Hematopoietic multipotent progenitor cell treated with erythropoietin and hydrocortisone succinate and interleukin-3 and kit ligand, for 8 days (in vitro differentiated cells): ENCODE data around the gene IRF7.

Experiments used
- DNase-seq: peaks from one replicate; pipeline ENCODE4 v3.0.0-alpha.2; 2015

Gene IRF7

DNA sequence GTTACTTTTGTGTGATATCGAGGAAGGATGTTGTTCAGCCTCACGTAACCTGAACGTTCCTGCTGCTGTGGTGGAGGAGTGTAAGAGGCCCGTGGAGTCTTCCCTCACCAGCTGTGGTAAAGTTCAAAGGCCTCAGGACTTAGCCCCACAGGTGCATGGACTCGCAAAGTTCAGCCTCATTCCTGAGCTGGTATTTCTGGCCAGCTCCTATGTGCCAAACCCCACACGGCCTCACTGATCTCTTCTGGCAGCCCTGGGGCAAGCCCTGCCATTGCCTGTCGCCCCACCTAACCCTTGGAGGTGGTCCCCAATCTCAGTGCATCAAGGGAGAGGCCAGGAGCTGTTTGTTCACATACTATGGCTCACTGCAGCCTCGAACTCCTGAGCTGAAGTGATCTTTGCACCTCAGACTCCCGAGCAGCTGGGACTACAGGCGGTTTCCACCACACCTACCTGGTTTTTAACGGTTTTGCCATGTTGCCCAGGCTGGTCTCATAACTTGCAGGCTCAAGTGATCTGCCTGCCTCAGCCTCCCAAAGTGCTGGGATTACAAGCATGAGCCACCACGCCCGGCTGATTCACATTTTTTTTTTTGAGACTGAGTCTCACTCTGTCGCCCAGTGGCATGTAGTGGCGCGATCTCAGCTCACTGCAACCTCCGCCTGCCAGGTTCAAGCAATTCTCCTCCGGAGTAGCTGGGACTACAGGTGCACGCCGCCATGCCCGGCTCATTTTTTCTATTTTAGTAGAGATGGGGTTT is 37.3 kb downstream of the IRF7 start:
- DNase-seq, result no peak

DNA sequence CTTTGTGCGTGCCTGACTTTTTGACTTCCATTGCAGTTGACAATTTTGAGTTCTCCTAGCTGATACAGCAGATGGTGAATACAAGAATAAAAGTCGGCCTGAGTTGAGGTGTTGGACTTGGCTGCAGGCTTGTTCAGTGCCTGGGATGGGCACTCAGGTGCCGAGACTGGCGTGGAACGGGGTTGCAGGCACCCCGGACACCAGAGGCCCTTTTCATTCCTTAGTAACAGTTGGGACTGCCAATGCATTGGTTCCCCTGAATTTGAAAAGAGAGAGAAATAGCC is 38.2 kb downstream of the IRF7 start:
- DNase-seq, result no peak

DNA sequence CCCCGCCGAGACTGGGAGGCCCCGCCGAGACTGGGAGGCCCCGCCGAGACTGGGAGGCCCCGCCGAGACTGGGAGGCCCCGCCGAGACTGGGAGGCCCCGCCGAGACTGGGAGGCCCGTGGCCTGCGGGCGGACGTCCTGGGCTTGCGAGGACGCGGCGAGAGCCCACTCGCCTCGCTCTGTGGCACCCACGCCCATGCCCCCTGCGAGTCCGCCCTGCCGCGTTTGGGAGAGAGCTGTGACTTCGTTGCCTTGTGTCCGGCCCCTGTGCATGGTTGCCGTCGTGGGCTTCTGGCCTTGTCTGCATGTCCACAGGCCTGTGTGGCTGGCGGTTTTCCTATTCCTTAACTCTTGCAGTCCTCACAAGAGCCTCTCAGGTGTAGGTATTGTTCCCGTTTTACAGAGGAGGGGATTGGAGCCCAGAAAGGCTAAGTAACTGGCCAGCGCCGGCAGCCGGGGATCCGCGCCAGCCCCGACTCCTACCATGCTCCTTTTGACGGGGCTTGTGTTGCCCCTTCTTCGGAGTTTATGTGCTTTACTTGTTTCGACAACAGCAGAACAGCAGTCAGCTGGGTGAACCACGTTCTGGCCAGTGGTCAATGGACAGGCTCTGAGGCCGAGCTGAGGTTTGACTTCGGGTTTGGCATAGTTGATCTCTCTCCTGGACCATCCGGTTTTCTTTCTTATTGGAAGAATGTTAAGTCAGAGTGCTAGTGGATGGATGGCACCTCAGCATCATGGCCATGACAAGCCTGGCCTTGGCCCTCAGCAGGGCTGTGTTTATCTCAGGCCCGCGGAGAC is 38.7 kb downstream of the IRF7 start:
- no peak for DNase-seq

DNA sequence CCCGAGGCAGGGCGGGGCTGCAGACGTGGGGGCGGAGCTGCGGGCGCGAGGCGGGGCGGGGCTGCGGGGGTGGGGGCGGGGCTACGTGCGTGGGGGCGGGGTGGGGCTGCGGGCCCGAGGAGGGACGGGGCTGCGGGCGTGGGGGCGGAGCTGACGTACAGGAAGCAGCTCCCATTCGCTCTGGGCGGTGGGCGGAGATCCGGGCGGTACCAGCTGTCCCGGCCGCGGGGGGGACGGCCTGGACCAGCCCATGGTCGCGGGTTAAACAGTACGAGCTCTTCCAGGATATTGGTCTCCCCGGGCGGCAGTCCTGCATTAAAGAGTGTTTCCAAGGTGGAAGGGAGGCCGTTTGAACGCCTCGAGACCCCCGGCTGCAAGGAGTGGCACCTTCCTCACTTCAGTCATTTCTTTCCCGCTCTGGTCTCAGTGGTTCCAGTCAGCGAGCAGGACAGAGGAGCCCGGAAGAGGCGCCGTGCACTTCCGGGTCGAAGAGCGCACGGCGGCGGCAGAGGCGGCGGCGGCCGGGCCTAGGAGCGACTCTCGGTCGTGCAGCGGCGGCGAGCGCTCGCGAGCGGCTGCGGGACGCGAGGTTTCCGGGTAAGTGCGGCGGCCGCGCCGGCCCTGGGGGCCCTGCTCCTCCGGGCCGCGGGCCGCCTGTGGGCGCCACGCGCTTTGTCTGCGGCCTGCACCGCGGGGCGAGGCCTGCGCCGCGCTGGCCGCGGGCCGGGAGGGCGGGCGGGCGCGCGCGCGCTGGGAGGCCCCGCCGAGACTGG is 39.6 kb downstream of the IRF7 start, which contains the start of gene PHRF1:
TSS of gene PHRF1 (plus strand) at position 475 of the 773 bp plus-strand sequence. CDS start 5,043 bp downstream, outside the sequence.
- DNase-seq, result peak; percentile 94

DNA sequence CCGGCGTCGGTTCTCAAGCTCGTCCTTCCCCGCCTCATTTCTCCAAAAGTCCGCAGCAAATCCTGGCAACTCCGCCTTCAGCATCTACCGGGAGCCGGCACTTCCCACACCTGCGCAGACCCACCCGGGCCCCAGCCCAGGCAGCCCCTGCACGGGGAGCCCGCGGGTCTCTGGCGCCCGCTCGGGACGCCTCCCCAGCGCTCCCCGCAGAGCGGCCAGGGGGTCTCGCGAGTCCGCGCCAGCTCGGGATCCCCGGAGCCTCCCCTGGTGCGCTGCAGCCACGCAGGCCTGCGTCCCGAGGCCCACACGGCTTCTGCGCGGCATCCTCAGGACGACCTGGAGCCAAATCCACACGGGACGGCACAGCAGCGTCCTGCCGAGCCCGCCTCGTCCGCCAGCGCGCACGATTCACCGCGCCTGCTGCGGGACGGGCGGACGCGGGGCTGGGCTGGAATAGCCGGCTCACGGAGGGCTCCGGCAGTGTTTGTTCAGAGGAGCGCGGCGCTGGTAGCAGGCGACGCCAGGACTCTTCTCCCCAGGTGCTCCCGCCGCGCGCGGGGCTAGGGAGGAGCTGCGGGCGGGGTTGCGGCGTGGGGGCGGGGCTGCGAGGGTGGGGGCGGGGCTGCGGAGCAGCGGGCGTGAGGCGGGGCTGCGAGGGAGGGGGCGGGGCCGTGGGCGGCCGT is 40.3 kb downstream of the IRF7 start:
- peak; percentile 57 for DNase-seq

DNA sequence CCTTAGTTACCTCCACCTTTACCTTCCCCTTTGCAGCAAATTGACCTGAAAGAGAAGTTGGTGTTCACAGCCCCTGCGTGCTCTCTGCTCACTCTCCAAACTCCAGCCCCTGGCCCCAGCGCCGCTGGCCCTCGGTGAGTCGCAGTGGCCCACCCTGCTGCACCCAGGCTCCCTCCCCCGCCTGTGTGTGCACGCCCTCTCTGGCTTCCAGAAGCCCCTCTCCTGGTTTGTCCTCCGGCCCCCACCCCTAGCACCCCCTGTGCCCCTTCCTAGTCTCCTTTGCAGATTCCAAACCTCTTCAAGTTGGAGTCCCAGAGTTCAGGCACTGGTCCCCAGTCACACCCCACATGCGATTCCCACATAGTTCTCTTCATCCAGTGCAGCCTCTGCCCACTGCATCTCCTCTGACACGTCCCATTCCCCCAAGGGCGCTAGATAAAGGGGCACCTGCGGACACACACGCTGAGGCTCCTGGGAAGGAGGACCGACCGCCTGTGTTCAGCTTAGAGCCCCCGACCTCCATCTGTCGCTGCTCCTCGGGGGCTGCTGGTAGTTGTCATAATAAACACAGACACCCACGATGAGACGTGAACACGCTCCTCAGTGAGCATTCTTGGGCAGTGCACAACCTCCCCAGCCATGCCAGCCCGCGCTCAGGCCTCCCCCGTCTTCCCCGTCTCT is 41.0 kb downstream of the IRF7 start:
- DNase-seq, result no peak

DNA sequence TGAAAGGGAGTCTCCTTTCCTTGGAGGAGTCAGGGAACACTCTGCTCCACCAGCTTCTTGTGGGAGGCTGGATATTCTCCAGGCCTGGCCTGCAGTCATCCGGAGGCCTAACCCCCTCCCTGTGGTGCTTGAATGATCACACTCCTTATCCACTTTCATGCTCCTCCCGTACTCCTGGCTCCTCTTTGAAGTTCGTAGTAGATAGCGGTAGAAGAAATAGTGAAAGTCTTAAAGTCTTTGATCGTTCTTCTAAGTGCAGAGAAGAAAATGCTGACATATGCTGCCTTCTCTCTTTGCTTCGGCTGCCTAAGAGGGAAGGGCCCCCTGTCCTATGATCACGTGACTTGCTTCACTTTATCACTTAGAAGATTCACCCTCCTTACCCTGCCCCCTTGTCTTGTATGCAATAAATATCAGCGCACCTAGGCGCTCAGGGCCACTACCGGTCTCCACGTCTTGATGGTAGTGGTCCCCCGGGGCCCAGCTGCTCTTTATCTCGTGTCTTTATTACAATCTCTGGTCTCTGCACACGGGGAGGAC is 41.6 kb downstream of the IRF7 start:
- DNase-seq, result peak; percentile 40

DNA sequence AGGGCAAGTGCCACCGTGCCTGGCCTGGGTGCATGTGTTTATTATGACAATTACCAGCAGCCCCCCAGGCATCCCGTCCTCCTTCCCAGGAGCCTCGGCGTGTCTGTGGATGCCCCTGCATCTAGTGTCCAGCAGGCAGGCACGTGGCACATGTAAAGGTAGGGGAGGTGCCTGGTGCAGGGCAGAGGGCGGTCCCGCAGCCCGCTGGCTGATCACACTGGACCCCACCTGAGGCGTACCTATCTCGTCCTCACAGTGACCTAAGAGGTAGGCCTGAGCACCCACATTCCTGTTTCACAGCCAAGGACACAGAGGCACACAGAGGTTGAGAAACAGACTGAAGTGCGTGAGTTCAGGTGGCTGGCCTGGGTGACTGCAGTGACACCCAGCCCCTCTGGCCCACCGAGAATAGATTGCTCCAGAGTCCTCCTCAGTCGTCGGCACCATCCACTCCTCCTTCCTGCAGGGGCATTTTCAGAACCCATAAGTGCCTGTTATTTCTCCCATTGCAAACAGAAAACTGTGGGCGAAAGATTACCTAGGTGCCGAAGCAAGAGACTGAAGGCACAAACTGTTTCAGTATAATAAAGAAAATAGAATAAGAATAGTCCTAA is 42.5 kb downstream of the IRF7 start:
- DNase-seq, result no peak

DNA sequence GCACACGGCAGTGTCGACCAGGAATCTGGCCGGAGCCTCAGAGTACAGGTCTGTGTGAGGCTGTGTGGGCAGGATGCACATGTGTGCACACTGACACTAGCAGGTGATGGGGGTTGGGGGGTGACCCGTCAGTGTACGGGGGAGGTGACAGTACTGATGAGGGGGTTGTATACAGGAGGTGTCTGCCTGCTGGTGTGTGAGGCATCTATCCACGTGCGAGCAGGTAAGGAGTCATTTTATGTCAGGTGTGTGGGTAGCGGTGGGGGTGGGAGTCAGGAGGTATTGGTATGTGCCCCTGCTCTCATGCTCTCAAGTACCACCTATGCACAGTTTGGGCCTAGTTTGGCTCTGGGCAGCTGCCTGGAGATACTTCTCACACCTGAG is 44.0 kb downstream of the IRF7 start:
- no peak for DNase-seq

DNA sequence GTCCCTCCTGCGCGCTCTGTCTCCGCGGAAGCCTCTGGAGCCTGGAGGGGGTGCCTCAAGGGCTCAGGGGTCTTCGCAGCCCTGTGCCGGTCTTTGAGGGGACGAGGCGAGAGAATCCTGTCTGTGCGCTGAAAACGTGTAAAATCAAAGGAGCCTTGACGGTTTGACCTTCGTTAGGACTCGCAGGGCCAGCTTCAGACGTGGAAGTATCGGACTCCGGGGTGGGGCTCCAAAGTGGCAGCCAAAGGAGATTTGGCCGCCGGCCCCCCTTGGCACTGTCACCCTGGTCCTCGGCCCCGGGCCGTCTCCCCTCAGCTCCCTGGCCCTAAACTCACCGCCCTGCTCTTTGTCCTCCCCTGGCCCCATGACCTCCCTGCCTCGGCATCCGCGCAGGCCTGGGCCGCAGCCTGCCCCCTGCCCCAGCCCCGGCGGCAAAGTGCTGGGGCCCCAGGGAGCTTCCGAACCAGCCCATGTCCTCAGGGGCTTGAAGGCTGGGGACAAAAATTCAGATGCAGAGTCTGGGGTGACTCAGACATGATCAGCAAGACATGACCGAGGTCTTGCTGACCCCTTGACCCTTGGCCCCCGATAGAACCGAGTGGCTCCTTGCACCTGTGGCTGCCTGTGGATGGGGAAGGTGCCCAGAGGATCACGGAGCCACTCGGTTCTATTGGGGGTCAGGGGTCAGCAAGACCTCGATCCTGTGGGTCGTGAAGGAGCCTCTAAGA is 46.4 kb downstream of the IRF7 start:
- DNase-seq, result no peak

DNA sequence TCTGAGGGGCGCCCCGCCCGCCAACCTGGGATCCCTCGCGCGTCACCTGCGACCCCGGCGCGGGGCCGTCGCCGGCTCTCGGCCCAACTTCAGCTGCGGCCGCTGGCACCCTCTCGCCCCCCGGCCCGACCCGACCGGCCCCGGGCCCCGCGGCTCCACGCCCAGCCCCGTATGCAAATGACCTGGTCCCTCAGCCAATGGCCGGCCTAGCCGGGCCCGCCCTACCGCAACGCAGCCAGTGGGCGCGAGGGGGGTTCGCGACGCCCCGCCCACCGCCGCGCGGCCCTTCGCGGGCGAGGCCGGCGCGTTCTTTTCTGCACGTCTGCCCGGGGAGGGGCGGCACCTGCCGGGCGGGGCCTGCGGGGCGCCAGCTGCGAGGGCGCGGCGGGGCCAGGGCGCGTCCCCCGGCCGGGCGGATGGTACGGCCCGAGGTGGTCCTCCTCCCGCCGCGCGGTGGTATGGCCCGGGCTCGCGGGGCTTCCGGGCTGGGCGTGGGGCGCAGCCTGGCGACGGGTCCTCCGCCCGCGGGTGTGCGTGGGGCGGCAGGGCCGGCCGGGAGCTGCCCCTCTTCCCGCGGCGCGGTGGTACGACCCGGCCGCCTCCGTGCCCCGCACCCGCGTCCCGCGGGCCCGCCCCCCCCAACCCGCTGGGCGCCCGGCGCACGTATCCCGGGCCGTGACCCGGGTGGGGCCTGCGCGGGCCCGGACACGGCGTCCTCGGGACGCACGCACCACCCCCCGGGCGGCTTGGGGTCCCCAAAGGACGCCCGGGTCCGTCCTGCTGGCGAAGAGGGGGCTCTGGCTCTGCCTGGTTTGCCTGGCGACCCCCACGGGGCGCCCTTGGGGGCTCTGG is 47.2 kb downstream of the IRF7 start:
- DNase-seq, result peak; percentile 93

DNA sequence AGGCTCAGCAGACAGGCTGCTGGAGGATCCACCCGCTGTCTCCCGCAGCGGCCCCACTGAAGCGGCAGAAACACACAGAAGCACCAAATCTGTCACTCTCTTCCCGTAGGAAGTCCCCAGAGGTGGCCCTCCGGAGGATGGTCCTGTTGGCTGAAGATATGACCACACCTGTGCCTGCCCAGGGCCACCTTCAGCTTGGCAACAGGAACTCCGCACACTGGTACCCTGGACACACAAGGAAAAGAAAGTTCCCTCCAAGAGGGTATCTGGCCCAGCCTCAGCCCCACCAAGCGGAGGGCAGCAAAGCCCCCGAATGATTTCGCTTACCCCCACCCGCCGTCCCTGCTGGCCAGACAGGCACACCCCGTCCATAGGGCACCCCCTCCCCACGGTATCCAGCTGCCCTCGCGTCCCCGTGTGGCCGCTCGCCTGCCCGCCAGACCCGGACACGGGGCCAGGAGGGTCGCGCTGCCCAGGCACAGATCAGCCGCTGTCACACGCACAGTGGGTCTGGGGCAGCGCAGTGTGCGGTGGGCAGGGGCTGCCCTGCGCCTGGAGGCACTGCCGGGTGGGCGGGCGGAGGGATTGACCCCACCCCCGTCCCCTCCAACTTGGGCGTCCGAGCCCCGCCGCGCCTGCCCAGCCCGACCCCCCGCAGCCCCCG is 48.0 kb downstream of the IRF7 start:
- DNase-seq, result no peak

DNA sequence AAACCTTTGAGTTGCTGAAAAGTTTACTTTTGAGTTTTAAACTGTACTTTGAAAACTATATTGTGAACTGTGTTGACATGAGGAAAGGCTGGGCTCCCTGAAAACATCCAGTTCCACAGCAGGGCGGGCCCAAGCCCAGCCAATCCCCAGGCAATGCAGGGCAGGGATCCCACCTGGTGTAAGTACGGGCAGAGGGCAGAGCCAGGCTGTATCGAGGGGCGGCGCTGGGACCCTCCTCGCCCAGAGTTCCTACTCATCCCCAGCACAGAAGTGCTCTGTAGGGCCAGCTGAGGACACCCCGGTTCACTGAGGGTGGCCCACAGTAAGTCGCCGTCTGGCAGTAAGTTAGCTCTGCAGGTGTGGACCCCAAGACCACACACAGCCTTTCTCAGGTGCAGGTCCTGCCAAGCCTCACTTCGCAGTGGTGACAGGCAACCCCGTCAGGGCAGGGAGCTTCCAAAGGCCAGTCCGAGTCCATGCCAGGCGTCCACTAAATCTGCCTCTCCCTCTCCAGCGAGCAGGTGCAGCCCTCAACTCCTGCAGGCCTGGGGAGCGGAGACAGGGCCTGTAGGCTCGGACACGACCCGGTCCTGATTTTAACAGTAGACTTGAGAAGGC is 48.6 kb downstream of the IRF7 start:
- DNase-seq, result no peak

DNA sequence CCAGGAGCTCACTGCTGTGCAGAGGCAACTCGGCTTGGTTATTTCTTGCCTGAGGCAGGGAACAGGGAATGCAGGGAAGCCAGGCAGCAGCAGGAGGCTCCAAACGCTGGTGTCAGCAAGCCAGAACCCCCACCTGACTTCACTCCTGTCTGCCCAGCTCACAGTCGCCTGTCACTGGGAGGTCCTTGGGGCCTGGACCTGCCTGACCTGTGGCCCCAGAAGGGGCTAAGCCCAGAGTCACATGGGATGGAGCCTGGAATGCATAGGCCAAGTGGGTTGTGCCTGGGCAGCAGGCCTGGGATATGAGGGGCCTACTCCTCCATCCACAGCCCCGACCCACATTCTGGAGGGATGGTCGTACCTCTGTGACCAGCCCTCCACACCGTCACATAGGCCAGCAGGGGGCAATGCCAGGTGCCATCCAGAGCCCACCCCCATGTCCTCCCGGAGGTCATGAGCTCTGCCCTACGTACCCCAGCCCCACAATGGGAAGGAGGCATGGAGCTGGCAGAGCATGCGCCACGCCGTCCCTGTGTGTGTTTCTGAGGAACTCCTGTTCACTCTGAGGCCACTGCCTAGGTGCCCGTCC is 49.7 kb downstream of the IRF7 start:
- DNase-seq, result no peak

DNA sequence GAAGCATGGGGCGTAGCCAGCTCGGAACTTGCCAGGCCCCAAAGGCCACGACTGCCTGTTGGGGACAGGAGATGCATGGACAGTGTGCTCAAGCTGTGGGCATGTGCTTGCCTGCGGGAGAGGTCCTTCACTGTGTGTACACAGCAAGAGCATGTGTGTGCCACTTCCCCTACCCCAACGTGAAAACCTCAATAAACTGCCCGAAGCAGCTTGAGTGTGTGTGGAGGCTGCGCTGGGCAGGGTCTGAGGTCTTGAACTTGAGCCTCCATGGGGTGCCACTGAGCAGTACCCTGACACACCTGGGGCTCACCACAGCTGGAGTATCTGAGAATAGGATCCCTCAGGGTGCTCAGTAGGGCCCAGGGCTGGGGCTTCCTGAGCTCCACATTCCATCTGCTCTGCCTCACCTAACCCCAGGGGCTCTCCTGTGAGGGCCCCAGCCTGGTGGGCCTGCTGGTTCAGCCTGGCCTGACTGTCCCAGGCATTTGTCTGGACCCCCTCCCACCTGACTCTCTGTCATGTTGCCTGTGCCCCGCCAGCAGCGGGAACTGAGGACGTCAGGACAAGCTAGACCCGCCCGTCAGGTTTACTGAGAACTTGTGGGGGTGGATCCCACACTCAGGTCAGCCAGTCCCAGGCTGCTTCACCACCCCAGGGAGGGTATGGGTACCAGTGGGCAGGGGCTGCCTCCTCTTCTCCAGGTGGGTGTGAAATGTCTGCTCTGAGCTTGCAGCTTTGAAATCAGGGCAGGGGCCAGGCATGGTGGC is 51.8 kb downstream of the IRF7 start:
- DNase-seq, result no peak

DNA sequence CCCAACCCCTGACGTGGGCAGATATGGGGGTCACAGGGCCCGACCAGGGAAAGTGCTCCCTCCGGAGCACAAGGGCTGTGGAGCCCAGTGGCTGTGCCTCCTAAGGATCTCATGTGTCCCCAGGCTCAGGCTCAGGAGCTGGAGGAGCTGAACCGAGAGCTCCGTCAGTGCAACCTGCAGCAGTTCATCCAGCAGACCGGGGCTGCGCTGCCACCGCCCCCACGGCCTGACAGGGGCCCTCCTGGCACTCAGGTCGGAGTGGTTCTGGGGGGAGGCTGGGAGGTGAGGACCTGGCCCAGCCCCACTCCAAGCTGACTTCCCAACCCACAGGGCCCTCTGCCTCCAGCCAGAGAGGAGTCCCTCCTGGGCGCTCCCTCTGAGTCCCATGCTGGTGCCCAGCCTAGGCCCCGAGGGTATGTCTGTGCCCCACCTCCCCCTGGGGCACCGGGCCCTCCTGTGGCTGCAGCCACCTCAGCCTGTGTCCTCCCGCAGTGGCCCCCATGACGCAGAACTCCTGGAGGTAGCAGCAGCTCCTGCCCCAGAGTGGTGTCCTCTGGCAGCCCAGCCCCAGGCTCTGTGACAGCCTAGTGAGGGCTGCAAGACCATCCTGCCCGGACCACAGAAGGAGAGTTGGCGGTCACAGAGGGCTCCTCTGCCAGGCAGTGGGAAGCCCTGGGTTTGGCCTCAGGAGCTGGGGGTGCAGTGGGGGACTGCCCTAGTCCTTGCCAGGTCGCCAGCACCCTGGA is 52.5 kb downstream of the IRF7 start:
- no peak for DNase-seq
